Skin of body (tissue), 2 donors: ENCODE results near the gene COMMD10. TPM values are rescaled to one million over a fixed set of nuclear protein-coding genes. Genes with fewer than 3 reads are reported as not detected.
A peak's percentile ranks its signal among the peaks of the same experiment; 100 is the strongest.
"Not testable (repeated sequence)": the region's sequence is repeated elsewhere in the genome, so short reads cannot be mapped to it uniquely, and the experiment has no call there.

Experiments
- DNase-seq: peaks from one replicate; lab custom pipeline; 2025; lab: John Stamatoyannopoulos, UW
- total RNA-seq: library from RNA; depleted of rRNA; stranded (reverse); fragments of >200 nt; gene quantifications from one replicate; pipeline ENCODE4 v1.2.3, GENCODE V29; 2014

COMMD10 gene
- 49.5 TPM for total RNA-seq

- DNase-seq = peak; percentile 87
Observed at GRCh38 chr5:116084871-116085715, at the start of gene COMMD10. Gene COMMD10, plus strand, starts transcription at chr5:116085025.

GRCh38 chr5:116035123-116035522 is 49.7 kb upstream of the COMMD10 start:
- DNase-seq = no peak

GRCh38 chr5:116037236-116037822 is 47.5 kb upstream of the COMMD10 start:
- no peak for DNase-seq

GRCh38 chr5:116038817-116039216 is 46.0 kb upstream of the COMMD10 start:
- no peak for DNase-seq

GRCh38 chr5:116042375-116042774 is 42.5 kb upstream of the COMMD10 start:
- DNase-seq = no peak

- no peak for DNase-seq
Observed at GRCh38 chr5:116044073-116044472, 40.8 kb upstream of the COMMD10 start.

GRCh38 chr5:116045821-116046220 is 39.0 kb upstream of the COMMD10 start:
- DNase-seq = no peak

GRCh38 chr5:116046261-116046660 is 38.6 kb upstream of the COMMD10 start:
- DNase-seq = no peak

- DNase-seq = no peak
Observed at GRCh38 chr5:116046823-116047222, 38.0 kb upstream of the COMMD10 start.

- DNase-seq = no peak
Observed at GRCh38 chr5:116058346-116058936, 26.4 kb upstream of the COMMD10 start.

GRCh38 chr5:116062352-116062751 is 22.5 kb upstream of the COMMD10 start:
- no peak for DNase-seq

- no peak for DNase-seq
Observed at GRCh38 chr5:116063950-116064349, 20.9 kb upstream of the COMMD10 start.

GRCh38 chr5:116068028-116068632 is 16.7 kb upstream of the COMMD10 start:
- DNase-seq = peak; percentile 27

- DNase-seq = no peak
Observed at GRCh38 chr5:116071211-116071610, 13.6 kb upstream of the COMMD10 start.

- DNase-seq = no peak
Observed at GRCh38 chr5:116075191-116075831, 9.5 kb upstream of the COMMD10 start.

GRCh38 chr5:116076496-116076895 is 8.3 kb upstream of the COMMD10 start:
- DNase-seq = no peak

- no peak for DNase-seq
Observed at GRCh38 chr5:116078199-116078598, 6.6 kb upstream of the COMMD10 start.

GRCh38 chr5:116084287-116084691 is 536 bp upstream of the COMMD10 start:
- no peak for DNase-seq

GRCh38 chr5:116086309-116086708 is 1.5 kb downstream of the COMMD10 start:
- not testable (repeated sequence) for DNase-seq

GRCh38 chr5:116088062-116088461 is 3.2 kb downstream of the COMMD10 start:
- DNase-seq = no peak

GRCh38 chr5:116090302-116090701 is 5.5 kb downstream of the COMMD10 start:
- DNase-seq = no peak

- DNase-seq = no peak
Observed at GRCh38 chr5:116091416-116091815, 6.6 kb downstream of the COMMD10 start.
